GM12878 (cell line): ENCODE measurements around the gene CCR8.

Experiments
- ATF3 ChIP-seq: IDR thresholded peaks from 2 replicates; pipeline ENCODE4 v1.6.1; 2011; ENCODE audit warnings: low read depth, mild to moderate bottlenecking, low read length, moderate library complexity, borderline replicate concordance; ENCODE audit errors: extremely low read depth
- CBFB ChIP-seq: IDR thresholded peaks from 2 replicates; pipeline ENCODE4 v1.6.1; 2016; ENCODE audit warnings: antibody characterized with exemption, low read depth
- CTCF ChIP-seq, 3 experiments: IDR thresholded peaks in 2 of 3; conservative IDR thresholded peaks in 1 of 3; 2 replicates each; pipeline ENCODE4 v1.5.1; 2011; ENCODE audit warnings: low read depth in 3 of 3, low read length in 3 of 3, mild to moderate bottlenecking in 3 of 3, control low read depth in 2 of 3, moderate library complexity in 2 of 3, inconsistent platforms in 1 of 3, mixed read lengths in 1 of 3; ENCODE audit not compliant: control insufficient read depth in 2 of 3, insufficient read depth in 1 of 3; ENCODE audit errors: extremely low read depth in 1 of 3
- ETV6 ChIP-seq, 2 experiments: fragments of 450-650 bp in 1 of 2; IDR thresholded peaks in 1 of 2; conservative IDR thresholded peaks in 1 of 2; 2 replicates each; pipeline ENCODE4 v1.6.1; 2014; ENCODE audit warnings: antibody characterized with exemption in 1 of 2, borderline replicate concordance in 1 of 2, low read depth in 1 of 2, mild to moderate bottlenecking in 1 of 2, moderate library complexity in 1 of 2
- EZH2 ChIP-seq: IDR thresholded peaks from 2 replicates; pipeline ENCODE4 v1.6.1; 2012; ENCODE audit warnings: low read depth, mild to moderate bottlenecking, control low read depth, inconsistent platforms, low read length, borderline replicate concordance; ENCODE audit not compliant: control insufficient read depth
- FOXK2 ChIP-seq: fragments of 450-650 bp; IDR thresholded peaks from 2 replicates; pipeline ENCODE4 v1.6.1; 2017; ENCODE audit warnings: mild to moderate bottlenecking, moderate library complexity
- MXI1 ChIP-seq: fragments of 150-350 bp; IDR thresholded peaks from 2 replicates; pipeline ENCODE4 v1.6.1; 2011; ENCODE audit warnings: low read depth, mild to moderate bottlenecking, inconsistent platforms, low read length, improper control_type of control experiment
- POLR2A ChIP-seq: IDR thresholded peaks from 2 replicates; pipeline ENCODE4 v1.6.1; 2011; ENCODE audit warnings: low read depth, mild to moderate bottlenecking, low read length
- RCOR1 ChIP-seq: conservative IDR thresholded peaks from 2 replicates; pipeline ENCODE4 v1.6.1; 2012; ENCODE audit warnings: low read depth, low read length, improper control_type of control experiment
- REST ChIP-seq: IDR thresholded peaks from 2 replicates; pipeline ENCODE4 v1.6.1; 2012; ENCODE audit warnings: mild to moderate bottlenecking, low read depth, low read length
- SMC3 ChIP-seq: IDR thresholded peaks from 2 replicates; pipeline ENCODE4 v1.6.1; 2011; ENCODE audit warnings: low read length, improper control_type of control experiment, borderline replicate concordance
- USF2 ChIP-seq: IDR thresholded peaks from 2 replicates; pipeline ENCODE4 v1.6.1; 2011; ENCODE audit warnings: low read depth, low read length, improper control_type of control experiment, borderline replicate concordance
- YBX1 ChIP-seq: fragments of 450-650 bp; IDR thresholded peaks from 2 replicates; pipeline ENCODE4 v1.6.1; 2016; ENCODE audit warnings: antibody characterized with exemption
- ZNF24 ChIP-seq: fragments of 450-650 bp; IDR thresholded peaks from 2 replicates; pipeline ENCODE4 v1.6.1; 2017; ENCODE audit warnings: antibody characterized with exemption, mild to moderate bottlenecking

GRCh38 chr3:39372833-39373232 is 43.3 kb downstream of the CCR8 start:
- TF ChIP-seq ATF3 (no peak), SMC3 (no peak), YBX1 (no peak), ETV6 (conservative IDR thresholded peaks at IDR 0.05 in 1 of 2, IDR thresholded peaks at IDR 0.05 in 1 of 2; ENCODE audit: borderline replicate concordance in 1 of 2, low read depth in 1 of 2) (no peak), CBFB (no peak), EZH2 (no peak), CTCF (IDR thresholded peaks at IDR 0.05 in 2 of 3, conservative IDR thresholded peaks at IDR 0.05 in 1 of 3; ENCODE audit: control insufficient read depth in 2 of 3, extremely low read depth in 1 of 3, insufficient read depth in 1 of 3, low read depth in 3 of 3, low read length in 3 of 3) (no peak), ZNF24 (no peak), USF2 (no peak), MXI1 (no peak), REST (no peak), FOXK2 (no peak), POLR2A (no peak), RCOR1 (no peak)
